ENCODE measurements around the gene MOSPD3.
"Not testable (repeated sequence)": the region's sequence is repeated elsewhere in the genome, so short reads cannot be mapped to it uniquely, and the experiment has no call there.

MOSPD3 gene

GRCh38 chr7:100626530-100627237, 14.3 kb downstream of the MOSPD3 start:
- DNase-seq, result peak; percentile 92

DNA sequence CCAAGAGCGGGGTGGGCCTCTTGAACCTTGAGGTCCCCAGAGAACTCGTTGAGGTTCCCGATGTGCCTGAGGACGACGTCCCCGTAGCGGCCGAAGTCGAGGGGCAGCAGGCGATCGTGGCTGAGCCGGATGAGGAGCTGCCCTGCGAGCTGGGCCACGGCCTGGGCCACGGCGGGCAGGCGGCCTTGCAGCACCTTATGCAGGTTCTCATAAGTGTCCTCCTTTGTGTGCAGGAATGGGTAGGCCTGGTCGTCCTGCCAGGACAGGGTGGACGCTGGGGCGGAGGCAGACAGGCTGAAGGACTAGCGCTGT, 14.9 kb downstream of the MOSPD3 start:
- DNase-seq, result no peak

GRCh38 chr7:100629117-100629716, 16.9 kb downstream of the MOSPD3 start:
- peak in 1 of 2 donors; percentile 16 for DNase-seq

DNA sequence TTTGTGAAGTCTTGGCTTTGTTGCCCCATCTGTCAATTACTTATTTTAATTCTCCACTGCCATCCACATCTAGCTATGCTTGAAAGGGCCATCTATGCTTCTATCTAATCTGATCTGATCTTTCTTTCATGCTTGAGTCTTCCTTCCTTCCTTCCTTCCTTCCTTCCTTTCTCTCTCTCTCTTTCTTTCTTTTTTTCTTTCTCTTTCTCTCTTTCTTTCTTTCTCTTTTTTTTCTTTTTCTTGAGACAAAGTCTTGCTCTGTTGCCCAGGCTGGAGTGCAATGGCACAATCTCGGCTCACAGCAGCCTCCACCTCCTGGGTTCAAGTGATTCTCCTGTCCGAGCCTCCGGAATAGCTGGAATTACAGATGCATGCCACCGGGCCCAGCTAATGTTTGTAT, 17.7 kb downstream of the MOSPD3 start:
- DNase-seq, result no peak

- DNase-seq, result peak; percentile 59 to 67
Observed at GRCh38 chr7:100632951-100633717, 20.8 kb downstream of the MOSPD3 start.

DNA sequence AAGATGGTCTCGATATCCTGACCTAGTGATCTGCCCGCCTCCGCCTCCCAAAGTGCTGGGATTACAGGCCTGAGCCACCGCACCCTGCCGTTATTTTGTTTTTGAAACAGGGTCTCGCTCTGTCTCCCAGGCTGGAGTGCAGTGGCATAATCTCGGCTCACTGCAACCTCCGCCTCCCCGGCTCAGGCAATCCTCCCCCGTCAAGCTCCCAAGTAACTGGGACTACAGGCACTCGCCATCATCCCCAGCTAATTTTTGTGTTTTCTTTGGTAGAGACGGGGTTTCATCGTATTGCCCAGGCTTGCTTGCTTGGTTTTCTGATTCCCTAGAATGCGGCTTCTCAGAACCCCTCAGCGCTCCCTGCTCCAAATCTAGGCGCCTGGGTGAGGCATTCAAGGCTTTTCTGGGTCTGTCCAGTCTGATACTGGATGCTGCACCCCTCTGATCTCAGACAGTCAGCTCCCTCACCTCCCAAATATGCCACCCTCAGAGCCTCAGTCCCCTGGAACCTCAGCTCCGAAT, 27.7 kb downstream of the MOSPD3 start:
- DNase-seq, result no peak

DNA sequence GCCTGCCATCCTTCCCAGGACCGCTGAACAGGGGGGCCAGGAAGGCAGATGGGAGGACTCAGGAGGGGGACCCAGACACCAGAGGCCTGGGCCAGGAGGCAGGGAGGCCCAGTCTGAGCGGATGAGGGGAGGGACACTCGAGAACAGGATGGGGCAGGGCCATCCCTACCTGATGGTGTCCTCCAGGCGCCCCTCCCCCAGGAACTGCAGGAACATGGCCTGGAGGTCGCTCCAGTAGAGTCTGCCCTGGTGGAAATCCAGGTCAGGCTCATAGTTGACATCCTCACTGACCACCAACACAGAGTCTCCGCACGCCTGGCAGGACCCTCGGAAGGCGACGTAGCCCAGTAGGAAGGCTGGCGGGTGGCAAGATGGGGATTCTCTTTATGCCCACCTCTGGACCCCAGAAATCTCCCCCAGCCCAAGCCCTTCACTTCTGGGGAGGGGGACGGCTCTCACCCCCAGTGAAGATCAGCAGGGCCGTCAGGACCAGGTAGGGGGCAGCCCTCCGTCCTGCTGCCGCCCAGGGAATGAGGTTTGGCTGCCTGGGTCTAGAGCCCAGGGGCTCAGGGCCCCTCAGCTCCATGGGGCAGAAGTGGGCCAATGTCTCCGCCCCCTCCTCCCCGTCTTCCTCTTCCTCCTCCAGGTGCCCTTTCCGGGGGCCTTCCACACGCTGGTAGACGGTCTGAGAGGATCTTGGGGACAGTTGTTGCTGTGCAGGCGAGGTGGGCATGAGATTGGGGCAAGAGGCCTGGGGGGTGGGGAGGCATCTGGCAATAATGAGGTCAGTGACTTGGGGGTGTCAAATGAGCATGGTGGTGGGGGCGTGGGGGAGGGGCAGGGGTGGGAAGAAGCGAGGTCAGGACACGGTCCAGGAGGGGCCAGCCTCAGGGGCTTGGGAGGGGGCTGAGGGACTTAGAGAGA, 28.4 kb downstream of the MOSPD3 start:
- no peak for DNase-seq

DNA sequence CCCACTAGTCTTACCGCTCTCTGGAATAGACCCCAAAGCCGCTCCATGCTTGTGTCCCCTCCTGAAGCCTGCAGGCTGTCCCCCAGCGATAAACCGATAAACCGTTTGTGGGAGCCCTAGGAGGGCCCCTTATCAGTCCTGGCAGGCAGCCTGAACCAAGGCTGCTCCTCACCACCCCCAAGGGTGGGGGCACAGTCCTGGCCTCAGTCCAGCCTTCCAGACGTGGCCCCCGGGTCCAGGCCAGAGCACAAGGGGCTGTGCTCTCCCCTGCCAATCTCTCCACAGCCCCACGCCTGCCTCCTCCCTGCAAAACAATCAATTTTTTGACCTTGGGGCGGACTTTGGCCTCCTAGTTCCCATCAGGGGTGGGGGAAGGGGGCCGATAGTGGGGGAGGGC, 29.1 kb downstream of the MOSPD3 start, which contains the start of gene TFR2:
Gene TFR2, minus strand, starts transcription at position 90 of the 397 bp plus-strand sequence. Its CDS starts 43 bp downstream, at position 47.
- DNase-seq, result no peak

- no peak for DNase-seq
Observed at GRCh38 chr7:100641860-100642533, 29.7 kb downstream of the MOSPD3 start.

DNA sequence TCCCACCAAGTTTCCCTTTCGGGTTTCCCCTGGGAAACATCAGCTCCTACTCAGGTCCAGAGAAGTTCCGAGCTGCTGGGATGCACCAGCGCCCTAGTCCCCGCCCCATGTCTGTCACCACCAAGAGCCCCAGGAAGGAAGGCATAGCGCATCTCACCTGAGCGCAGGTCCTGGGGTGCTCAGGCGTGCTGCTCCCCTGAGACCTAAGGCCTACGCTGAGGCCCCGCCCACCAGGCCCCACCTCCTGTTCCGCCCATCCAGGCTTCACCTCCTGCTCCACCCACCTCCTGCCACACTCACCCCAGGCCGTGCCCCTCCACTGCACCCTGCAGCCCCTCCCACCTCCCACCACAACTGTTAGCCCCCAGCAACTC, 30.2 kb downstream of the MOSPD3 start:
- peak; percentile 27 to 59 for DNase-seq

GRCh38 chr7:100649826-100650565, 37.7 kb downstream of the MOSPD3 start:
- DNase-seq, result no peak

- no peak for DNase-seq
Observed at GRCh38 chr7:100654908-100655831, 42.8 kb downstream of the MOSPD3 start.

GRCh38 chr7:100655908-100656674, 43.8 kb downstream of the MOSPD3 start, which contains the start of gene ACTL6B:
ACTL6B (minus strand) TSS chr7:100656448; CDS start chr7:100656354, 94 bp downstream.
- peak; percentile 53 to 59 for DNase-seq

GRCh38 chr7:100662194-100662776, 49.9 kb downstream of the MOSPD3 start:
- DNase-seq, result not testable (repeated sequence)

All from CD4-positive, alpha-beta T cell treated with Interleukin-1 beta for 1 hour (primary cell).